CD4-positive, alpha-beta memory T cell (primary cell): ENCODE measurements around the gene INO80. TPM values are rescaled to one million over a fixed set of nuclear protein-coding genes. Genes with fewer than 3 reads are reported as not detected.

Experiments used
- CTCF ChIA-PET: fragments of 350-600 bp; sonication (Branson Sonifier 250); formaldehyde crosslinking; loops from one replicate; lab custom pipeline; 2021; ENCODE audit warnings: inconsistent platforms; ENCODE audit not compliant: partially characterized antibody; lab: Charles Lee
- POLR2A ChIA-PET: fragments of 350-600 bp; sonication (Branson Sonifier 250); formaldehyde crosslinking; loops from one replicate; lab custom pipeline; 2021; ENCODE audit not compliant: partially characterized antibody; lab: Charles Lee
- DNase-seq, 5 donors: peaks; one replicate each; pipeline versions ENCODE4 v3.0.0 to v3.0.0-alpha.2; 2020 to 2022; ENCODE audit warnings: mixed read lengths in 1 of 5
- H3K27ac ChIP-seq: one replicate; pipeline ENCODE4 v1.7.0; 2013; ENCODE audit warnings: low read depth, low read length
- H3K27me3 ChIP-seq: 2 replicates; pipeline ENCODE4 v1.7.0; 2013; ENCODE audit warnings: mild to moderate bottlenecking, low read length, moderate library complexity; ENCODE audit not compliant: insufficient read depth
- H3K36me3 ChIP-seq: 2 replicates; pipeline ENCODE4 v1.7.0; 2013; ENCODE audit warnings: mild to moderate bottlenecking, low read length, moderate library complexity; ENCODE audit not compliant: insufficient read depth
- H3K4me1 ChIP-seq: 2 replicates; pipeline ENCODE4 v1.7.0; 2013; ENCODE audit warnings: mild to moderate bottlenecking, low read length, moderate library complexity; ENCODE audit not compliant: insufficient read depth
- H3K4me3 ChIP-seq, 2 donors: one replicate each; pipeline ENCODE4 v1.7.0; 2013; ENCODE audit warnings: low read length in 2 of 2, mild to moderate bottlenecking in 1 of 2
- H3K9me3 ChIP-seq, 2 donors: one replicate each; pipeline ENCODE4 v1.7.0; 2013; ENCODE audit warnings: low read length in 2 of 2, control low read depth in 1 of 2; ENCODE audit not compliant: control insufficient read depth in 1 of 2
- H3K27ac Mint-ChIP-seq, 7 donors: one replicate each; pipeline ENCODE4 v1.8.0; 2020 to 2021; ENCODE audit warnings: mixed read lengths in 7 of 7, mild to moderate bottlenecking in 6 of 7, inconsistent platforms in 3 of 7, moderate library complexity in 3 of 7
- H3K27me3 Mint-ChIP-seq, 2 donors: one replicate each; pipeline ENCODE4 v1.8.0; 2020 to 2021; ENCODE audit warnings: mixed read lengths in 2 of 2
- H3K36me3 Mint-ChIP-seq, 2 donors: one replicate each; pipeline ENCODE4 v1.8.0; 2020 to 2021; ENCODE audit warnings: mixed read lengths in 2 of 2, inconsistent platforms in 1 of 2, mild to moderate bottlenecking in 1 of 2
- H3K4me1 Mint-ChIP-seq, 4 donors: one replicate each; pipeline ENCODE4 v1.8.0; 2020 to 2021; ENCODE audit warnings: mixed read lengths in 4 of 4, mild to moderate bottlenecking in 1 of 4
- H3K4me3 Mint-ChIP-seq, 8 donors: one replicate each; pipeline ENCODE4 v1.8.0; 2020 to 2021; ENCODE audit warnings: mixed read lengths in 8 of 8, mild to moderate bottlenecking in 7 of 8, moderate library complexity in 6 of 8, inconsistent platforms in 3 of 8
- H3K9me3 Mint-ChIP-seq, 8 donors: one replicate each; pipeline ENCODE4 v1.8.0; 2020 to 2021; ENCODE audit warnings: mixed read lengths in 8 of 8, mild to moderate bottlenecking in 5 of 8, inconsistent platforms in 3 of 8, moderate library complexity in 1 of 8
- intact Hi-C: fragments of 100-400 bp; cut with micrococcal nuclease; formaldehyde crosslinking; loops from one replicate; pipeline ENCODE4 v1.15.1; 2023
- polyA plus RNA-seq, 2 donors: library from polyadenylated mRNA; unstranded; fragments of 300-500 nt; fragmentation: Illumina TruSeq; gene quantifications; one replicate each; pipeline ENCODE4 v1.2.3, GENCODE V29; 2021
- total RNA-seq, 2 experiments: library from RNA; stranded (reverse); gene quantifications; one replicate each; pipeline ENCODE4 v1.2.3, GENCODE V29; 2021

The INO80 gene
- total and polyA plus RNA-seq, 4 experiments from 2014 or later = 1.5 to 34.4 (median 18.2) TPM

DNA sequence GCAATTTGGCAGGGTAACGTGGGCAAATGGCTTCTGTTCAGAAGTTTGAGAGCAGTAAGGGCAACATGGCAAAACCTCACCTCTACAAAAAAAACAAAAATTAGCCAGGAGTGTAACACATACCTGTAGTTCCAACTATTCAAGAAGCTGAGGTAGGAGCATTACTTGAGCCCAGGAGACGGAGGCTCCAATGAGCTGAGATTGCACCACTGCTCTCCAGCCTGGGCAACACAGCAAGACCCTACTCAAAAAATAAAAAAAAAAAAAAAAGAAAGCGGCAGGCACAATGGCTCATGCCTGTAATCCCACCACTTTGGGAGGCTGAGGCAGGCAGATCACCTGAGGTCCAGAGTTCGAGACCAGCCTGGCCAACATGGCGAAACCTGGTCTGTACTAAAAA, 5.9 kb upstream of the INO80 start:
- CTCF ChIA-PET = no interaction called here
- H3K27me3 Mint-ChIP-seq = peaks cover 3 to 4% of the 10 kb centered on the region in 2 donors
- no peaks in the 10 kb centered on the region for H3K36me3 Mint-ChIP-seq
- H3K27ac Mint-ChIP-seq = no peak overlapping the region
- Histone ChIP-seq H3K4me3 (no peak overlapping the region), H3K27ac (no peak overlapping the region), H3K36me3 (no peaks in the 10 kb centered on the region), H3K4me1 (peaks cover 4% of the 10 kb centered on the region), H3K27me3 (no peaks in the 10 kb centered on the region), H3K9me3 (no peaks in the 10 kb centered on the region)
- H3K9me3 Mint-ChIP-seq = no peaks in the 10 kb centered on the region
- POLR2A ChIA-PET = no interaction called here
- intact Hi-C loops = no loop called here
- H3K4me3 Mint-ChIP-seq = no peak overlapping the region
- DNase-seq = no peak
- H3K4me1 Mint-ChIP-seq = peaks cover 1 to 10% (median 4%) of the 10 kb centered on the region in 4 donors

DNA sequence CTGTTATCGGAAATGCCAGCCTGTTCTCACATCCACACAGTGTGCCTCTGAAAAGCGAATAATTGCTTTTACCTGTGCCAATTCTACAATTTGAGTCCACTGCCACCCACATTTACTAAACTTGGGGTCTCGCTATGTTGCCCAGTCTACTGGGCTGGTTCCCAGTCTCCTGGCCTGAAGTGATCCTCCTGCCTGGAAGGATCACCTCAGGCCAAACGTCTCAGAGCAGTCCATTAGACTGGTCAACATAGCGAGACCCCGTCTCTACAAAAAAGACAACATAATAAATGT, 827 bp upstream of the INO80 start:
- peaks cover 0 to 2% of the 10 kb centered on the region in 2 donors for H3K27me3 Mint-ChIP-seq
- Histone ChIP-seq H3K4me1 (peaks cover 30% of the 10 kb centered on the region), H3K36me3 (no peaks in the 10 kb centered on the region), H3K27ac (peak overlapping the region; percentile 84), H3K27me3 (no peaks in the 10 kb centered on the region), H3K9me3 (no peaks in the 10 kb centered on the region), H3K4me3 (peak overlapping the region; percentile 82 to 100)
- intact Hi-C loops = loop anchor here (1.0 to 10.0 kb wide), 8 partner anchors 113 to 1808 kb away; partner anchors contain the start of genes EXD1, KNL1, NUSAP1 and OIP5
- CTCF ChIA-PET = interaction anchor here (0.5 to 1.5 kb wide), 4 partner anchors 212 to 258 kb away, joined by 3 to 5 read pairs (median 4); partner anchors contain the start of gene VPS18
- POLR2A ChIA-PET = interaction anchor here (0.7 to 2.3 kb wide), 16 partner anchors 10 to 1183 kb away, joined by 3 to 24 read pairs (median 4); partner anchors contain the start of genes CHAC1, CHP1, EHD4 and EIF2AK4
- no peaks in the 10 kb centered on the region for H3K9me3 Mint-ChIP-seq
- H3K27ac Mint-ChIP-seq = peak overlapping the region; percentile 87 to 100 (median 99)
- no peak for DNase-seq
- H3K36me3 Mint-ChIP-seq = peaks cover 0 to 12% of the 10 kb centered on the region in 2 donors
- H3K4me1 Mint-ChIP-seq = peaks cover 15 to 36% (median 26%) of the 10 kb centered on the region in 4 donors
- peak overlapping the region; percentile 93 to 99 (median 96) for H3K4me3 Mint-ChIP-seq

DNA sequence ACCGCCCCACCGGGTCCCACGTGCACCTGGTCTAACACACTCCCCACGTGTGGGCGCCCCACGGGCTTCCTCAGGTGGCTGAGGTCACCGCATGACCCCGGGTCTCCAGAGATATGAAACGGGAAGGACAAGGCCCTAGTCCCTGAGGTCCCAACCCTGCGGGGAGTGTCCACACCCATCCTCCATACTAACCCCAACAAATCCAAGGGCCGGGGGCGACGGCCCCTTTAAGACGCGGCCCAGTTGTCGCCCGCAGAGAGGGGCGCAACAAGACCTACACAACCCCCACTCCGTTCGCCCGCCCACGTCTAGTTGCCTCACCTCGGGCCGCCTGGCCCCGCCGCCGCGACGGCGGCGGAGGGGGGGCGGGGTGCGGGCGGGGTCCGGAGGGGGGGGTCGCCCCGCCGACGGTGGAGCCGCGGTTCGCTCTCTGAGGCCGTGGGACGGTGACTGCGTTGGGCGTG, 396 bp downstream of the INO80 start:
- POLR2A ChIA-PET = interaction anchor here (1.0 to 2.3 kb wide), 14 partner anchors 9 to 1182 kb away, joined by 3 to 24 read pairs (median 6); partner anchors contain the start of genes CHAC1, CHP1, EIF2AK4 and EXD1
- Mint-ChIP-seq H3K27ac (peak overlapping the region; percentile 87 to 100 (median 97)), H3K36me3 (peaks cover 0 to 12% of the 10 kb centered on the region in 2 donors), H3K27me3 (peaks cover 0 to 2% of the 10 kb centered on the region in 2 donors), H3K4me3 (peak overlapping the region; percentile 93 to 99 (median 94)), H3K4me1 (peaks cover 15 to 36% (median 26%) of the 10 kb centered on the region in 4 donors), H3K9me3 (no peaks in the 10 kb centered on the region)
- H3K9me3 ChIP-seq = no peaks in the 10 kb centered on the region
- intact Hi-C loops = loop anchor here (1.0 to 10.0 kb wide), 8 partner anchors 115 to 1809 kb away; partner anchors contain the start of genes EXD1, KNL1, NUSAP1 and OIP5
- no peaks in the 10 kb centered on the region for H3K36me3 ChIP-seq
- CTCF ChIA-PET = interaction anchor here (1.4 kb wide), 1 partner anchor 258 kb away, joined by 5 read pairs; no protein-coding TSS in a partner anchor
- peak; percentile 68 to 85 (median 74) for DNase-seq
- peaks cover 31% of the 10 kb centered on the region for H3K4me1 ChIP-seq
- H3K4me3 ChIP-seq = peak overlapping the region; percentile 95 to 100
- H3K27ac ChIP-seq = peak overlapping the region; percentile 84
- H3K27me3 ChIP-seq = no peaks in the 10 kb centered on the region

DNA sequence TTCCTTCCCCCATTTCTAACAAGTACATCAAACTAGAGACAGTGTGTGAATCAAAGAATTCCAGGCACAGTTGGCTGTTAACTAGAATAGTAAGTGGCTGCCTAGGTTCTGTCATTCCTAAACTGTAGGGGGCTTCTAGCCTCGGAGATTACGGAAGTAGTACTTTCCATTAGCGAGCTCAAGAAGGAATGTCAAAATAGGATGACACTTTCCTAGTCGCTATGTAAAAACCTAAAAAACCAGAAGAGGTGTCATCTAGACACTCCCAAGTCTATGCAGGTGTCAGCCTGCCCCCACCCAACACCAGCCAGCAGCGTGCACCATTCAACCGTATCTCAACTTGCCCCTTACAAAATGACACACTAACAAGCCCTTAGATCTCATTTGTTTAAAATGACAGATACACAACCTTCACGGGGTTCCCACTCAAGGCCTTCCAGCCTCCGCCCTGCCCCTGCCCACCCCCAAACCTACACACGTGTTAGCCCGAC, 874 bp downstream of the INO80 start:
- peak overlapping the region; percentile 87 to 98 (median 94) for H3K4me3 Mint-ChIP-seq
- ChIA-PET CTCF (interaction anchor here (0.7 to 1.4 kb wide), 2 partner anchors 116 to 258 kb away, joined by 3 to 5 read pairs; partner anchors contain the start of gene CHP1), POLR2A (interaction anchor here (1.5 to 2.3 kb wide), 7 partner anchors 42 to 545 kb away, joined by 4 to 24 read pairs (median 7); partner anchors contain the start of genes CHAC1, CHP1, EXD1 and MGA)
- DNase-seq = no peak
- peaks cover 0 to 2% of the 10 kb centered on the region in 2 donors for H3K27me3 Mint-ChIP-seq
- Histone ChIP-seq H3K4me3 (peak overlapping the region; percentile 95 to 100), H3K27ac (peak overlapping the region; percentile 84), H3K36me3 (no peaks in the 10 kb centered on the region), H3K4me1 (peaks cover 31% of the 10 kb centered on the region), H3K9me3 (no peaks in the 10 kb centered on the region), H3K27me3 (no peaks in the 10 kb centered on the region)
- peaks cover 15 to 36% (median 26%) of the 10 kb centered on the region in 4 donors for H3K4me1 Mint-ChIP-seq
- peaks cover 0 to 12% of the 10 kb centered on the region in 2 donors for H3K36me3 Mint-ChIP-seq
- intact Hi-C loops = loop anchor here (5.0 to 10.0 kb wide), 6 partner anchors 167 to 1810 kb away; partner anchors contain the start of genes KNL1, TTBK2 and VPS18
- H3K27ac Mint-ChIP-seq = peak overlapping the region; percentile 87 to 97 (median 96)
- H3K9me3 Mint-ChIP-seq = no peaks in the 10 kb centered on the region

DNA sequence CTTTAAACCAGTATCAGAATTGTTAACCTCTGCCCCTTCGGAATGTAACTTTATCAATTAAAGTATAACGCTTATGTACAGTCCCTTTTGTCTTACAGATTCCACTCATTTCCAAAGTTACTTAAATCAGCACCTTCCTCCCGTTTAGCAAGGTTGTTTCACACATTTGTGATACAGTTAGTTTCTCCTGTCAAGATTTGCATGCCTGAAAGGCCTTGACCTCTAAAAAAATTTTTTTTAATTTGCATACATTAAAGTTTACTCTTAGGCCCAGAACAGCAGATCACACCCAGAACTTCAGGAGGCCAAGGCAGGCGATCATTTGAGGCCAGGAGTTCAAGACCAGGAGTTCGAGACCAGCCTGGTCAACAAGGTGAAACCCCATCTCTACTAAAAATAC, 9.1 kb downstream of the INO80 start:
- peaks cover 18 to 34% (median 21%) of the 10 kb centered on the region in 4 donors for H3K4me1 Mint-ChIP-seq
- no peak for DNase-seq
- H3K36me3 ChIP-seq = no peaks in the 10 kb centered on the region
- H3K4me3 ChIP-seq = no peak overlapping the region
- H3K27ac Mint-ChIP-seq = peak overlapping the region in 3 of 7 donors; percentile 24 to 43 (median 37)
- H3K27ac ChIP-seq = no peak overlapping the region
- no peak overlapping the region for H3K4me3 Mint-ChIP-seq
- no peaks in the 10 kb centered on the region for H3K27me3 ChIP-seq
- intact Hi-C loops = no loop called here
- H3K9me3 ChIP-seq = no peaks in the 10 kb centered on the region
- peaks cover 11 to 15% of the 10 kb centered on the region in 2 donors for H3K36me3 Mint-ChIP-seq
- H3K27me3 Mint-ChIP-seq = no peaks in the 10 kb centered on the region
- H3K4me1 ChIP-seq = peaks cover 1% of the 10 kb centered on the region
- H3K9me3 Mint-ChIP-seq = no peaks in the 10 kb centered on the region
- POLR2A ChIA-PET = interaction anchor here (1.0 kb wide), 1 partner anchor 10 kb away, joined by 4 read pairs; the partner anchor contains the start of gene INO80
- CTCF ChIA-PET = interaction anchor here (1.7 kb wide), 1 partner anchor 203 kb away, joined by 3 read pairs; no protein-coding TSS in a partner anchor

DNA sequence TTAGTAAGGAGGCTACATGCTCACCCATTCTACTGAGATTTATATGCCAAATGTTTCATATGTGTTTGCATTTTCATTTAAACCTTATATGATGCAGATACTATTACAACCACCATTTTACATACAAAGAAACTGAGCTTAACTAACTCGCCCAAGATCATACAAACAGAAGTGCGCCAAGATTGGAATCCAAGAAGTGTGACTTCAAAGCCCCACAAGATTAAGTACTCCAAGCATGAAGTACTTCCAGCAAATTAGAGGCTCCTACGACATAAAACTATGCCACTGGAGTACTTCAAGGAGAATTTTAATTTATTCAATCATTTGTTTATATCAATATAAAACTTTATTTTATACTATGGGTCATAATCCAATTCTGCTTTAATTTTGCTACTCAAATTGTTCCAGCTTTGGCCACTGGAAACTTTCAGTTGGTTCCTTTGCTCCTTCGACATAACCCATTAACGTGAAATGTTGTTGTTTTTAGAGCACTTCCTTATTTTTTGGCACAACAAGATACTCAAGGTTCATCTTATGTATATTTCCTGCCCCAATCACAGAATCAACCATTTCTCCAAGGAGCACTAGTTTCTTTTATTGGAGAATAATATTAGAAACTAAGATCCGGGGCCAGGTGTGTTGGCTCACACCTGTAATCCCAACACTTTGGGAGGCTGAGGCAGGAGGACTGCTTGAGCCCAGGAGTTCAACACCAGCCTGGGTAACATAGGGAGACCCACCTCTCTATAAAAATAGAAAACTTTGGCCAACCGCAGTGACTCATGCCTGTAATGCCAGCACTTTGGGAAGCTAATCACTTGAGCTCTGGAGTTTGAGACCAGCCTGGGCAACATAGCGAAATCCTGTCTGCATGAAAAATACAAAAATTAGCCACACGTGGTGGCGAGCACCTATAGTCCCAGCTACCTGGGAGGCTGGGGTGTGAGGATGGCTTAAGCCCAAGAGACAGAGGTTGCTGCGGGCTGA, 10.4 kb downstream of the INO80 start:
- Mint-ChIP-seq H3K4me3 (no peak overlapping the region), H3K4me1 (peaks cover 22 to 40% (median 26%) of the 10 kb centered on the region in 4 donors), H3K27me3 (no peaks in the 10 kb centered on the region), H3K36me3 (peaks cover 14 to 20% of the 10 kb centered on the region in 2 donors), H3K27ac (no peak overlapping the region), H3K9me3 (no peaks in the 10 kb centered on the region)
- ChIA-PET CTCF (interaction anchor here (1.7 kb wide), 1 partner anchor 201 kb away, joined by 3 read pairs; no protein-coding TSS in a partner anchor), POLR2A (interaction anchor here (1.0 kb wide), 1 partner anchor 11 kb away, joined by 4 read pairs; the partner anchor contains the start of gene INO80)
- no peak for DNase-seq
- no peaks in the 10 kb centered on the region for H3K4me1 ChIP-seq
- H3K36me3 ChIP-seq = no peaks in the 10 kb centered on the region
- no peaks in the 10 kb centered on the region for H3K9me3 ChIP-seq
- intact Hi-C loops = no loop called here
- no peak overlapping the region for H3K4me3 ChIP-seq
- no peaks in the 10 kb centered on the region for H3K27me3 ChIP-seq
- H3K27ac ChIP-seq = no peak overlapping the region
